Activated CD8-positive, alpha-beta memory T cell treated with anti-CD3 and anti-CD28 coated beads for 48 hours (primary cell): ENCODE results near the gene CYSRT1.
A peak's percentile ranks its signal among the peaks of the same experiment; 100 is the strongest.

Source experiments
- DNase-seq, 3 experiments: peaks; one replicate each; pipeline ENCODE4 v3.0.0-alpha.2; 2020; ENCODE audit warnings: low read depth in 2 of 3, low spot score in 2 of 3

Gene CYSRT1, protein sequence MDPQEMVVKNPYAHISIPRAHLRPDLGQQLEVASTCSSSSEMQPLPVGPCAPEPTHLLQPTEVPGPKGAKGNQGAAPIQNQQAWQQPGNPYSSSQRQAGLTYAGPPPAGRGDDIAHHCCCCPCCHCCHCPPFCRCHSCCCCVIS

GRCh38 chr9:137224830-137225694 is at the start of gene CYSRT1:
Gene CYSRT1, plus strand, starts transcription at chr9:137225174. Its CDS starts 448 bp downstream, at chr9:137225622.
- no peak for DNase-seq

- no peak for DNase-seq
Observed at GRCh38 chr9:137175345-137175961, 49.5 kb upstream of the CYSRT1 start.

- DNase-seq = no peak
Observed at GRCh38 chr9:137176302-137177182, 48.4 kb upstream of the CYSRT1 start.

DNA sequence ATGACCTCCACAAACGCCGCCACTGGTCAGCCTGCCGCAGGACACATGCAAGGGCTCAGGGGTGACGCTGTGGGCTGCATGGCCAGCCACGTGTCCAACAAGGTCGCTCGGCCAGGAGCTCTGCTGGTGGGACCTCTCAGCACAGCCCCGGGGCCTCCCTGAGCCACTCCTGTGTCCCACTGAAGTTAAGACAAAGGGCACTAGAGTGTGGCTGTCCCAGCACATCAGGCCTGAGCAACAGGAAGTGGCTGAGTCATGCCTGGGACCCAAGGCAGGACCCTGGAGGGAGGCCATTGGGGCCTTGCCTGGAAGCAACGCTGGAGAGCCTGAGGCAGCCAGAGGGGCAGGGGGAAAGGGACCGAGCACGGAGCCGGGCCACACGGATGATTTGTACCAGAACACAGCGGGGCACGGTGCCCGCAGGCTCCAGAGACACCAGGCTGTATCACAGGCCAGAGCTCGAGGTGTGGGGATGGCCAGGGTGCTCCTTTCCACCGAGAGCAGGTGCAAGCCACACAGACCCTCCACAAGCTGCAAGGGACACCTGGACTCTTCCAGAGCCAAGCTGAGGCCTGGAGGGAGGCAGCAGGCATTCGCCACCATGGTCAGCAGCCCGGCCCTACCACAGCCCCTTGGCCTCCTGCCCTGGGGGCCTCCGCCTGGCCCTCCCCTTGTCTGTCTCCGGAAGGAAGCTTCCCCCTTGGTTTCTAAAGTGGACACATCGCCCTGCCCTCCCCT is 46.6 kb upstream of the CYSRT1 start:
- DNase-seq = no peak

DNA sequence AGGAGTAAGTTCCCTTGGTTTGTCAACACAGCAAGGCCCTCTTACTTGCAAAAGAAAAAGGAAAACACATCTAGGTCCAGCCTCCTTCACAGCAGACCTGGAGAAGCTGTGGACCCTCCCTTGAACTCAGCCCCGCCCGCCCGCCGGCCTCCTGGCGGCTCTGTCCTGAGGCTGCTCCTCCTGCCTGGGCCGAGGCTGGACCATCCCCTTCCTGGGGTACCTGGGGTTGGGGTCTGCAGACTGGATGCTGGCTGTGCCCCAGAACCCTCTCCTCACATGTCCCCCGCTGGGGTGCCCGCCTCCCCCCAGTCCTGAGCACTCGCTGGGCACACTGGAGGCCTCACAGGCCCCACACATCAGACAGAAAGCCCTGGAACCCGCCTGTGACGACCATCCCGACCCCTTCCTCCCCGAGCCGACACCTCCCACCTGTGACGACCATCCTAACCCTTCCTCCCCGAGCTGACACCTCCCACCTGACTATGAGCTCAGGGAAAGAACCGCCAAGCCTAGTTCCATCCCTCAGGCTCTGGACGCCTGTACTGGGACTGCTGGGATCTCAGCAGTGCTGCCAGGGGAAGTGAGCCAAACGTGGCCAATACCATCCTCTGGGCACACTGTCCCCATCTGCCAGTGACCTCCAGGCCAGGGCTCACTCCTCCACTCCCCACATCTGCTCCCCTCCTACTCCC is 45.9 kb upstream of the CYSRT1 start:
- no peak for DNase-seq

DNA sequence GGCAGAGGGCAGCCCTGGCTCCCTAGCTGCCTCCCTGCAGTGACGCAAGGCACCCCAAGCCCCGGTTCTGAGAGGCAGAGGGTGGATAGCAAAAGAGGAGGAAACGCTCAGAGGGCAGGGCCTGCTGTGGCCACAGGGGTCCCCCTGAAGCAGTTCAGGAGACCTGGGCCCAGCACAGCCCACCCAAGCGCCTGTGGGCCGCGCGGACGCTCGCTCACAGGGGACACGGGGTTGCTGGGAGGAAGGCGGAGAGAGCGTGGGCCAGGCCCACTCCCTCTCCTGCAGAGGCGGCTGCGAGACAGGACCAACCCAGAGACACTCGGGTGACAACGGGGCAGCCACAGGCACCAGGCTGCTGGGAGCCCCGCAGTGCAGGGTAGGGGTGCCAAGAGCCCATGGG is 45.2 kb upstream of the CYSRT1 start:
- DNase-seq = no peak

- DNase-seq = no peak
Observed at GRCh38 chr9:137180491-137180890, 44.5 kb upstream of the CYSRT1 start.

GRCh38 chr9:137181680-137182079 is 43.3 kb upstream of the CYSRT1 start:
- DNase-seq = no peak

DNA sequence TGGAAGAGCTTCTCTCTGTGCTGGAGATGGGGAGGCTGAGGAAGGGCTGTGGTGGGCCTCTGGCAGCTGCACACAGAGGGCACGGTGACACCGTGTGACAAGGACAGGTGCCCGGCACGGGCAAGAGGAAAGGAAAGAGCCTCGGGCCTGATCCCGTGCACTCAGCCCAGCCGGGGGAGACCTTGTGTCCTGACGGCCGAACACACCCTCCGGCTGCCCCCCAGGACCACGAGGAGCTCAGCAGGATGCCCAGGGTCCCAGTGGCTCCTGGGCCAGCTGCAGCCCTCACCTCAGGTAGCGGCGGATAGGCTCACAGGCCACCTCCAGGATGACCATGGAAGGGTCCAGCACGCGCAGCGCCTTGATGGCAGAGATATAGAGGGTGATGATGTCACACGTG is 42.1 kb upstream of the CYSRT1 start:
- DNase-seq = no peak

- DNase-seq = no peak
Observed at GRCh38 chr9:137183980-137184595, 40.9 kb upstream of the CYSRT1 start.

DNA sequence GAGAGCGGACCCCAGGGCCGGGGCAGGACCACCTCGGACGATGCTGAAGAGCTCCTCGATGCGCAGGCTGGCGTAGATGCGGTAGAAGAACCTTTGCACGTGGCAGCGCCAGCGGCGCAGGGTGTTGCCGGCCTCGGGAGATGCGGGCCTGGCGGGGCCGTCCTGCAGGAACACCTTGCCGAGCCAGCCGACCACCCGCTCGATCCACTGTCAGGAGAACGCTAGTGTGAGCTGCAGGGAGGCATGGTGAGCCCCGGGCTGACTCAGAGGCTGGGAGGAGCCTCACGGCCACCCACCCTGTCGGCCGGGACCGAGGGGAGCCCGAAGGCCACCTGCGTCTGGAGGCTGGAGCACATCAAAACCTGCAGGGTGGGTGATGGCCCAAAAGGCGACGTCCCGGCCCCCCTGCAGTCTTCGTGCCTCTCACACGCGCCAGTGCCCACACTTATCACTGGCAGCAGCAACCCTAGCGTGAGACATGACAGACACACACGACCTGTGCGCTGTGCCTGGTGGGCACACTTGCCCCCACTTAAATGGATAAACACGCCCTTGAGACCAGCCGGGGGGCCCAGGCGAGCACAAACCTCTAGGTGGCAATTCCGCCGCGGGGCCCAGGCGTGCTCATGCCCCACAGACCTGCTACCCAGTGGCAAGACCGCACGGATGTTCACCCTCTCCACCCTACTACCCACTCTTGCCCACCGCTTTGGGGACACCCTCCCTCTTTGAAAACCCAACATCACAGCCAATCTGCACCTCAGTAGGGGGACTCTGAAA is 39.9 kb upstream of the CYSRT1 start:
- DNase-seq = no peak

DNA sequence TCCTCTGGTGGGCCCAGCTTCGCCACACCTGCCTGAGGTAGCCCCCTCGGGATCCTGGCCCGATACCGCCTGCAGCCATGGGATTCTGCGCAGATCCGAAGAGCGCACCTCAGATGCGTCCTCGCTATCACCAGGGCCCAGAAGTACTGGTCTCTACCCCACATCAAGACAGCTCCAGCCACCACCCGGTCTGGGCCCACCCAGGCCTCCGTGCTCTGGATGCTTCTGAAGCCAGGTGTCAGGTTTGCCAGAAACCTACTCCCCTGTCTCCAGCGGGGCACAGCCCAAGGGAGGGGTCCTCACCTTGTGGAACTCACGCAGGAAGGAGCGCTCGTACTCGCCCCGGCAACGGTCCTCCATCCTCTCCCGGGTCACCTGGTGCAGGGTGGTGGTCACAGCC is 39.1 kb upstream of the CYSRT1 start:
- no peak for DNase-seq

- no peak for DNase-seq
Observed at GRCh38 chr9:137186385-137186784, 38.6 kb upstream of the CYSRT1 start.

DNA sequence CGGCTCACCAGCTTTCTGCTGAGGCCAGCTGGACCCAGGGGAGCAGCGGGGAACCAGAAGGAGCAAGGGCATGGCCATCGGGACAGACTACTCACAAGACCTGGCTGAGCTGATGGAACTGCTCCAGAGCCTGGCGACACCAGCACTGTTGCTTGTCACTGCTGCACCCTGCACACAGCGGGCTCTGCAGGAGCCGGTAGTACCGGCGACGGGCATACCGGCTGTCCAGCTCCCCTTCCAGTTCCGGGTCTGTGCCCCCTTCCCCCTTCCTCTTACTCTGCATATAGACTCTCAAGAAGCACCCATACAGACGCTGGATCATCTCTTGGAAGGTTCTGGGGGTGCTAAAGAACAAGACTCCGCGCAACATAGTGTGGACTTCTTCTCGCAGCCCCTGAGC is 37.6 kb upstream of the CYSRT1 start:
- DNase-seq = no peak

DNA sequence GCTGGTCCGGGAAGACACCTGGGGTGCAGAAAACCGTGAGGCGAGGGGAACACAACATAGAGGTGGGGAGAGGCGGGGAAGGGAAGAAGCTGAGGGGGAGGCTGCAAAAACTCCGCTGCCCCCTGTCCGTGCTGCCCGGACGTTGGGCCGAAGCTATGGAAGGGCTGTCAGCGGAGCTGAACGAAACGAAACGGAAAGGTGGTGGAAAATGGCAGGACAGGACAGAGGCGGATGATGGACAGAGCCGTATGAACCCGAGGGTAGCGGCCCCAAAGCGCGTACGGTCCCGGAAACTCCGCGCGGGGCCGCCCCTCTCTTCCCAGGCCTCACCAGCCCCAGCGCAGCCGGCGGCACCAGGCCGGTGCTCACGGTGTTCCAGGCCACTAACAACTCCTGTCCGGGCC is 36.9 kb upstream of the CYSRT1 start:
- DNase-seq = no peak

DNA sequence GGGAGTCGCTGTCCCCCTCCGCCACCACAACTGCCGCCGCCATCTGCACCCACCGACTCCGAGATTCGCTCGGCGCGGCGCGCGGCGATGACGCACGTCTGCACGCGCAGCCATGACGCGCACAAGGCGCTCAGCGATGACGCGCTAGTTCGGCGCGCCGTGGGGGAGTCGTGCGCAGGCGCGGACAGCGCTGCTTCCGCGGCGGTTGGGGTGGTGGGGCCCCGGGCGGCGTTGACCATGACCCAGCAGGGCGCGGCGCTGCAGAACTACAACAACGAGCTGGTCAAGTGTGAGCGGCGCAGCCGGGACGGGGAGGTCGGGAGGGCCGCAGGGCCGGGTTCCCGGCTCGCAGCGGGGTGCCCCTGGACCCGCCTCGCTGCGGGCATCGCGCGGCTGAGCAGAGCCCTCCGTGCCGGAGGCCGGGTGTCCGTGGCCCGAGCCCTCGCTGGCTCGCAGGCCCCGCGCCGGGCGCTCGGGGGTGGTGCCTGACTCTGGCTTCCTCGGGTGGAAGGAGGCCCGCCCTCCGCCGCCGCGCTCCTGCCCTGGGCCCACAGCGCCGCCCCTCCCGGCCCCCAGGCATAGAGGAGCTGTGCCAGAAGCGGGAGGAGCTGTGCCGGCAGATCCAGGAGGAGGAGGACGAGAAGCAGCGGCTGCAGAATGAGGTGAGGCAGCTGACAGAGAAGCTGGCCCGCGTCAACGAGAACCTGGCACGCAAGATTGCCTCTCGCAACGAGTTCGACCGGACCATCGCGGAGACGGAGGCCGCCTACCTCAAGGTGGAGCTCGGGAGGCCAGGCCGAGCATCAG is 36.3 kb upstream of the CYSRT1 start, which contains the start of the genes ANAPC2 and SSNA1:
Gene ANAPC2, minus strand, starts transcription at position 71 of the 807 bp plus-strand sequence. Its CDS starts 28 bp downstream, at position 43.
Gene SSNA1, plus strand, starts transcription at position 187 of the 807 bp plus-strand sequence. Its CDS starts 51 bp downstream, at position 238.
- DNase-seq = peak; percentile 91 to 97 (median 96)
